Adrenal gland (tissue), 12 donors: ENCODE data around the gene OXGR1. TPM values are rescaled to one million over a fixed set of nuclear protein-coding genes. Genes with fewer than 3 reads are reported as not detected.

Experiments used
- DNase-seq, 7 donors: peaks; one replicate each; pipeline ENCODE4 v3.0.0-alpha.2; 2019 to 2020
- H3K27ac ChIP-seq, 5 donors: fragments of 200-600 bp; sonication (generic) in 4 of 5; 1 replicate in 3 of 5; 2 replicates in 2 of 5; pipeline versions ENCODE4 v1.5.1 to v1.8.0; 2016 to 2020; ENCODE audit warnings: mild to moderate bottlenecking in 1 of 5
- H3K27me3 ChIP-seq: fragments of 200-600 bp; 2 replicates; pipeline ENCODE4 v1.8.0; 2021
- H3K36me3 ChIP-seq, 2 donors: fragments of 200-600 bp; replicated peaks in 1 of 2; 1 replicate in 1 of 2; 2 replicates in 1 of 2; pipeline versions ENCODE4 v1.5.1 to v1.8.0; 2018 to 2022
- H3K4me1 ChIP-seq, 2 donors: fragments of 200-600 bp; replicated peaks in 1 of 2; 1 replicate in 1 of 2; 2 replicates in 1 of 2; pipeline versions ENCODE4 v1.5.1 to v1.8.0; 2018 to 2021
- H3K4me3 ChIP-seq, 4 donors: fragments of 200-600 bp; sonication (generic) in 3 of 4; one replicate each; pipeline ENCODE4 v1.5.1; 2016 to 2018
- H3K9me3 ChIP-seq, 3 donors: fragments of 200-600 bp; sonication (generic) in 1 of 3; replicated peaks in 1 of 3; 1 replicate in 2 of 3; 2 replicates in 1 of 3; pipeline versions ENCODE4 v1.5.1 to v1.8.0; 2016 to 2021
- CTCF ChIP-seq, 6 experiments: fragments of 450-650 bp in 4 of 6; fragments of 200-600 bp in 2 of 6; sonication (generic) in 1 of 6; IDR thresholded peaks; 1 replicate in 5 of 6; 2 replicates in 1 of 6; pipeline versions ENCODE4 v1.5.1 to v1.8.0; 2016 to 2021; ENCODE audit warnings: antibody characterized with exemption in 6 of 6, mild to moderate bottlenecking in 2 of 6, moderate library complexity in 1 of 6
- POLR2A ChIP-seq, 2 donors: fragments of 450-650 bp; IDR thresholded peaks; one replicate each; pipeline ENCODE4 v1.6.1; 2017; ENCODE audit warnings: antibody characterized with exemption in 2 of 2, mild to moderate bottlenecking in 2 of 2, moderate library complexity in 1 of 2
- WGBS, 4 donors: extraction: QIAGEN DNeasy Blood & Tissue Kit in 2 of 4; methylation state at CpG; one replicate each; pipeline versions ENCODE4 v1.1.5 to v1.1.7; 2013 to 2017; 5-methylcytosine and 5-hydroxymethylcytosine counted together
- intact Hi-C, 2 donors: fragments of 100-400 bp; cut with DNase I; formaldehyde crosslinking; loops; one replicate each; pipeline versions ENCODE4 v1.14.1 to v1.15.0; 2022 to 2023
- polyA plus RNA-seq, 3 donors: library from polyadenylated mRNA; stranded (reverse); fragments of 200-250 nt in 2 of 3; fragments of 350-450 nt in 1 of 3; fragmentation: Illumina TruSeq in 1 of 3; extraction: RNeasy Lipid Tissue Mini Kit (QIAGEN cat#74804) in 1 of 3; gene quantifications; one replicate each; pipeline ENCODE4 v1.2.3, GENCODE V29; 2013 to 2014
- total RNA-seq, 9 donors: library from RNA; depleted of rRNA in 4 of 9; stranded (reverse); fragments of >200 nt in 4 of 9; fragments of 120-200 nt in 1 of 9; fragmentation: NEBNext Ultra II Directional in 1 of 9; extraction: Animal tissue kit (Norgen Biotek cat#: 25700) in 1 of 9; gene quantifications; one replicate each; pipeline versions ENCODE4 v1.1.0 to v1.2.4, GENCODE V29; 2013 to 2023
- donor health status: healthy with polysubstance abuse.
- donor health status: Bipolar disorder and iron deficiency.
- donor health status: DM: yes; HTN: yes; CAD: no.
- donor health status: DM: no; HTN: no; CAD: no.
- donor health status: DM: no; HTN: no; CAD: no.
- donor health status: DM: yes; HTN: yes; CAD: no.

The OXGR1 gene
- total and polyA plus RNA-seq, 12 donors, result 0.11 to 0.13 TPM; not detected in 10

- Histone ChIP-seq H3K27ac (no peak overlapping the region), H3K4me1 (no peaks in the 10 kb centered on the region), H3K4me3 (no peak overlapping the region), H3K27me3 (no peaks in the 10 kb centered on the region), H3K9me3 (no peaks in the 10 kb centered on the region), H3K36me3 (no peaks in the 10 kb centered on the region)
- no peak for DNase-seq
- no peak for TF ChIP-seq POLR2A (IDR thresholded peaks at IDR 0.05)
- TF ChIP-seq CTCF (IDR thresholded peaks at IDR 0.05), result no peak
- intact Hi-C loops, result loop anchor here in 1 of 2 donors (10.0 kb wide), 1 partner anchor 792 kb away; no protein-coding TSS in a partner anchor
- 82 to 86% (median 85%) methylated on average over 7 of the region's 7 CpGs for whole genome bisulfite sequencing, 4 donors
Observed at GRCh38 chr13:97012251-97013048, 18.2 kb upstream of the OXGR1 start.

- intact Hi-C loops, result loop anchor here in 1 of 2 donors (10.0 kb wide), 1 partner anchor 793 kb away; no protein-coding TSS in a partner anchor
- 74 to 85% (median 79%) methylated on average over 5 of the region's 5 CpGs for whole genome bisulfite sequencing, 4 donors
Observed at GRCh38 chr13:97011446-97012131, 17.3 kb upstream of the OXGR1 start.

GRCh38 chr13:97008643-97009042 lies 14.4 kb upstream of the OXGR1 start:
- H3K36me3 ChIP-seq, result no peaks in the 10 kb centered on the region
- H3K4me3 ChIP-seq, result no peak overlapping the region
- no peak for DNase-seq
- WGBS, 4 donors, result 64 to 73% (median 68%) methylated on average over 4 of the region's 4 CpGs
- H3K9me3 ChIP-seq, result no peaks in the 10 kb centered on the region
- TF ChIP-seq CTCF (IDR thresholded peaks at IDR 0.05) (no peak), POLR2A (IDR thresholded peaks at IDR 0.05) (no peak)
- intact Hi-C loops, result no loop called here
- H3K27ac ChIP-seq, result no peak overlapping the region
- H3K27me3 ChIP-seq, result no peaks in the 10 kb centered on the region
- no peaks in the 10 kb centered on the region for H3K4me1 ChIP-seq

More at GRCh38 chr13:97011446-97012131, 17.3 kb upstream of the OXGR1 start:
- peak in 1 of 7 donors; percentile 81 for DNase-seq
- H3K36me3 ChIP-seq, result no peaks in the 10 kb centered on the region
- H3K4me1 ChIP-seq, result no peaks in the 10 kb centered on the region
- H3K4me3 ChIP-seq, result no peak overlapping the region
- no peaks in the 10 kb centered on the region for H3K9me3 ChIP-seq
- H3K27me3 ChIP-seq, result no peaks in the 10 kb centered on the region
- H3K27ac ChIP-seq, result no peak overlapping the region
- TF ChIP-seq POLR2A (IDR thresholded peaks at IDR 0.05) (no peak), CTCF (IDR thresholded peaks at IDR 0.05) (no peak)

- no peak overlapping the region for H3K27ac ChIP-seq
- H3K9me3 ChIP-seq, result no peaks in the 10 kb centered on the region
- intact Hi-C loops, result no loop called here
- DNase-seq, result no peak
- no peaks in the 10 kb centered on the region for H3K27me3 ChIP-seq
- H3K4me3 ChIP-seq, result no peak overlapping the region
- H3K4me1 ChIP-seq, result peaks cover 0 to 2% of the 10 kb centered on the region in 2 donors
- TF ChIP-seq CTCF (IDR thresholded peaks at IDR 0.05) (no peak), POLR2A (IDR thresholded peaks at IDR 0.05) (no peak)
- 61 to 78% (median 63%) methylated on average over 1 of the region's 1 CpG; no CpG with 5 or more reads in 1 of the 4 donors for WGBS, 4 donors
- no peaks in the 10 kb centered on the region for H3K36me3 ChIP-seq
Observed at GRCh38 chr13:97005625-97006262, 11.5 kb upstream of the OXGR1 start.
